GM13977 (cell line): ENCODE measurements around the gene GATA3.

ENCODE experiments used
- DNase-seq: peaks from one replicate; pipeline ENCODE4 v3.0.0; 2012; ENCODE audit warnings: low spot score
- in situ Hi-C: fragments of 300-500 bp; cut with MboI; formaldehyde crosslinking; loops from one replicate; pipeline ENCODE4 v1.12.0; 2022; ENCODE audit warnings: low sequenced_read_pairs, low pct_unique_long_range_greater_than_20kb, mixed read lengths, inconsistent platforms; ENCODE audit not compliant: unreplicated experiment
- TF ChIP-seq, protein P1 (sequence below): IDR thresholded peaks from 2 replicates; pipeline ENCODE4 v1.5.1; 2012; ENCODE audit warnings: mild to moderate bottlenecking, control low read depth; ENCODE audit not compliant: insufficient read depth; ENCODE audit errors: extremely low read depth, missing control alignments

Gene GATA3

DNA sequence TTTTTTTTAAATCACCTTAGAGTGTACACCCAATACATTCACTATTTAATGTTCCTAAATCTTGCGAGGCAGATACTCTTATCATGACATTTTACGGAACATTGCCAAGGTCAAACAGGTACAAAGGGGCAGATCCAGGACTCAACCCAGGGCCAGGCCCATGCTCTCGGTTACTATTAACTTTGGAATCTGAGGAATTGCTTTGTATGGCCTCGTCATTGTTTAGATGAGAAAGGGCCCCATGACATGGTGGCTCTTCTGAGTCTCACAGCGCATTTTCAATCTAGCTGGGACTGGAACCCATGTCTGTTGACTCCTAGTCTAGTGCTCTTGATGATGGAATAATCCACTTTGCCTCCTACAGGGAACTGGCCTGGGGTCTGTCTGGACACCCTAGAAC lies 59.1 kb downstream of the GATA3 start:
- TF ChIP-seq, protein P1, sequence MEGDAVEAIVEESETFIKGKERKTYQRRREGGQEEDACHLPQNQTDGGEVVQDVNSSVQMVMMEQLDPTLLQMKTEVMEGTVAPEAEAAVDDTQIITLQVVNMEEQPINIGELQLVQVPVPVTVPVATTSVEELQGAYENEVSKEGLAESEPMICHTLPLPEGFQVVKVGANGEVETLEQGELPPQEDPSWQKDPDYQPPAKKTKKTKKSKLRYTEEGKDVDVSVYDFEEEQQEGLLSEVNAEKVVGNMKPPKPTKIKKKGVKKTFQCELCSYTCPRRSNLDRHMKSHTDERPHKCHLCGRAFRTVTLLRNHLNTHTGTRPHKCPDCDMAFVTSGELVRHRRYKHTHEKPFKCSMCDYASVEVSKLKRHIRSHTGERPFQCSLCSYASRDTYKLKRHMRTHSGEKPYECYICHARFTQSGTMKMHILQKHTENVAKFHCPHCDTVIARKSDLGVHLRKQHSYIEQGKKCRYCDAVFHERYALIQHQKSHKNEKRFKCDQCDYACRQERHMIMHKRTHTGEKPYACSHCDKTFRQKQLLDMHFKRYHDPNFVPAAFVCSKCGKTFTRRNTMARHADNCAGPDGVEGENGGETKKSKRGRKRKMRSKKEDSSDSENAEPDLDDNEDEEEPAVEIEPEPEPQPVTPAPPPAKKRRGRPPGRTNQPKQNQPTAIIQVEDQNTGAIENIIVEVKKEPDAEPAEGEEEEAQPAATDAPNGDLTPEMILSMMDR: no peak

DNA sequence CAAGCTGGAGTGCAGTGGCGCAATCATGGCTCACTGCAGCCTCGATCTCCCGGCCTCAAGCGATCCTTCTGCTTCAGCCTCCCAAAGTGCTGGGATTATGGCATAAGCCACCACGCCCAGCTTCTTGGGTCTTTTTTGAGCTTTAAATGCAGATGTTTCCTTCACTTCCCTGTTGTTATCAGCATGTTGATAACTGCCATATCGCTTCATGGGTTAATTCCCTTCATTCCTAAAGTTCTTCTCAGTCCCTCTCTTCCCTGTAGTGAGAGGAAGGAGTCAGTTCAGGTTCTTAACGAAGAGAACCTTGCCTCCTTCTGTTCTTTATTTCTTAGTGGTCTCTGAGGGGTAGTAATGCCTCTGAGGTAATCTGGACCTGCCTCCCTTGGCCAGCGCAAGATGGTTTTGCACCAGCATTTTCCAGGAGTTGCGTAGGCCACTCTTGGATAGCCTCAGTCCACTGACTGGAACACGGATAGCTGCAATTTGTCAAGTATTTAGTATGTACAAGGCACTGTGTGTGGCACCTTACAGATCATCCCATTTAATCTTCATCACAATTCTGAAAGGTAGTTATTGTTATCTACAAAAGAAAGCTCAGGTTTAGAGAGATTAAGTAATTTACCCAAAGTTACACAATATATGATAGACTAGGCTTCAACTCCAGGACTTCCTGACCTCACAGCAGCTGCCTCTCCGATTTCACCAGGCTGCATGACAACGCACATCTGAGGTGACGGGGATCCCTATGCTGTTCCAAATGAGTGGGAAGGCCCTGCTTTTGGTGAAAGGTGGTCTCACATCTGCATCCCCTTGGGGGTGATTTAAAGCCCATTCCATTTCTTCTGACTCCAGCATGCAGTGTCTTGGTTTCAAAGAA lies 60.5 kb downstream of the GATA3 start:
- DNase-seq: no peak
- in situ Hi-C loops: no loop called here
- TF ChIP-seq, protein P1: no peak

More for the DNA sequence above, 59.1 kb downstream of the GATA3 start:
- in situ Hi-C loops: no loop called here
- no peak for DNase-seq

DNA sequence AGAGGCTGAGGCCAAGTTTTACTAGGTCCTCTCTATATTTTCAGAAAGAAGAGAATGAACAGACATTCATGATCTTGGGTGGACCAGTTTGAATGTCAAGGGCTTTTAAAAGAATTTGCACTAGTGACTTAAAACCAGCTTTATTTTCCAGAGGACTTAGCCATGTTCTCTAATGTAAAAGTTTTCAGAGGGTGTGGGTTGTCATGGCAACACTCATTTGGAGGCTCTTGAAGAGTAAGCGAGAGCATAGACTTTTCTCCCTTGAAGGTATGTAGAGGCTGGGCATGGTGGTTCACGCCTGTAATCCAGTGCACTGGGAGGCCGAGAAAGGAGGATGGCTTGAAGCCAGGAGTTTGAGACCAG lies 61.1 kb downstream of the GATA3 start:
- TF ChIP-seq, protein P1: no peak
- no peak for DNase-seq
- in situ Hi-C loops: no loop called here

DNA sequence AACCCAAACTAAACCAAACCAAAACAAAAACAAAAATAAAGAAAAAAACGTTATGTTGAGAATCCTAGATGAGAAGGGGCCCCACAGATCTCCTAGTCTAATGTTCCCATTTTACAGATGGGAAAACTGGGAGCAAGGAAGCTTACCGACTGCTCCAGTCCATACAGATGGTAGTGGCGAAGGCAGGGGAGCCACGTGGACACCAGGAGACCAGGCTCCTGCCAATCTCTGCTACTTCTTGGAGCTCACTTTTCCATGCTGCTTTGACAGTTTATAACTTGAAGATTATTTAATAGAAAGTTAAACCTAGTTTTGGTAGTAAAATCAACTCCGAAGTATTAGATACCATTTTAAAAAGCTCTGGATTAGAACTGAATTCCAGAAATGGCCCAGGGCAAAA lies 62.0 kb downstream of the GATA3 start:
- DNase-seq: no peak
- TF ChIP-seq, protein P1: no peak
- in situ Hi-C loops: no loop called here

DNA sequence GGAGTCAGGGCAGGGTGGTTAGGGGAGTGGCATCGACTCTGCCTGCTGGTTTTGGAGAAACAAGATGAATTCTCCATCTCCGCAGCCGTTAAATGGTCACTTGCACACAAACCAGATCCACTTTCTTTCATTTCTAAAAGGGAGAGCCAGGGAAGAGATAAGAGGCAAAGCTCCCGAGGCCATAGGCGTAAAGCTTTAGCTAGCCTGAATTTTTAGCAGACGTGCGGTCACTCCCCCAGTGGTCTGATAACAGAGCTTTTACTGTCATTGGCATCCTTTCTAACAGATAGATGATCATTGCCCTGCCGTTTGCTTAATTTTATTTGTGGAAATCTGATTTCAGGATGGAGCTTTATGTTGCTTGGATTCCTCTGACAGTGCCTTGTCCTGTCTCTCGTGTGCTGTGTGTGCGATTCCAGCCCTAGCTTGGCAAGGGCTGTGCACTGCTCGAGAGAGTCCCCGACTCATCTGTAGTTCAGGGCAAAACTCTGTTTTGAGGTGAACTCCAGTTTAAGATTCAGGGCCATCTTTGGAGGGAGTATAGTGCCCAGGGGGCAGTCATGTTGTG lies 62.5 kb downstream of the GATA3 start:
- TF ChIP-seq, protein P1: no peak
- in situ Hi-C loops: no loop called here
- DNase-seq: no peak

DNA sequence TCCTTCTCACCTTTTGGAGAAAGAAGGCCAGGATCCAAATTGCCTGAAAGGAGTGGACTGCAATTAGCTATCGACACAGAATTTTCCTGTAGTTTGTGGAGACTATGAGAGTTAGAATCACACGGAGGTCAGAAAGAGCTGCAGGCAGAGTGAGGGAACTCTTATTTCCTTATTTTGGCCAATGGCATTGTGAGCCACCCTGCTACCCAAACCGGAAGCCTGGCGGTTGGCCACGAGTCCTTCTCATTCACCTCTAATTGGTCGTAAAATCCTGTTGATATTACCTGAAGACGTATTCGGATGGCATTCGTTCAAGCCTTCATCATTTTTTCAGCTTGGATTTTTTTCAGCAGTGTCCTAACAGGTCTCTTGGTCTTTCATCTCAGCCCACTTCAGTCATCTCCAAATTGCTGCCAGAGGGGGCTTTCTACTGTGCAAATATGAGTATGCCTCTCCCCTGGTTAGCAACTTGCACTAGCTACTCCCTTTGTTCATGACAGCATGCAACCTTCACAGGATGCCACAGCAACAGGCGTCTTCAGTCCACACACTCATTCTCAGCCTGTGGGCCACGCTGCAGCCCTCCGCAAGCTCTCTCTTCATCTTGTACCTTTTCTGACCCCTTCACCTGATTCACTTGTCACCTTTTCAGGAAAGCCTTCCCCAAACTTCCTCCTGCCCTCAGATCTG lies 66.9 kb downstream of the GATA3 start:
- in situ Hi-C loops: no loop called here
- TF ChIP-seq, protein P1: no peak
- DNase-seq: no peak
